Measurements from ENCODE around the gene PDE3A.

DNA sequence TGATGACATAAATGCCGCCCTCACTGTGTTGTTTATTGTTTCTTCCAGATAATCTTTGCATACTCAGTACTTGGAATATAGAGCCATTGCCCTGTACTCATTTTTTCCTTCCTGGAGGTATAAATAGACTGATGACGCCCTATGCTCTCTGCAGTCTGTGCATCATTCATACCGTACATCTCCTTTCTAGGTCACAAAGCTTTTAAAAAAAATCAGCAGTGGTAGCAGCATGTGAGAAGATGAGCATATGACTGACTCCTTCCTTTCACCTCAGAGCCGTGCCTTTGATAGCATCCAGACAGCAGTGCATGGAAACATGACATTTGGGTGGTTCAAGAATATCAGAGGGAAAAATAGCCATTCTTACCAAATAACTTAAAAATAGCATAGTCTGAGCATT, 77.3 kb downstream of the PDE3A start:
- TF ChIP-seq CTCF (IDR thresholded peaks at IDR 0.05 in 4 of 5, conservative IDR thresholded peaks at IDR 0.05 in 1 of 5) (no peak), POLR2A (IDR thresholded peaks at IDR 0.05) (no peak)

Data from gastrocnemius medialis (tissue), 4 donors.